Transverse colon (tissue), 4 donors: ENCODE measurements around the gene P2RX7.

Experiments used
- EP300 ChIP-seq: sonication (generic); formaldehyde crosslinking; IDR thresholded peaks from one replicate; pipeline ENCODE4 v1.6.1; 2017; ENCODE audit warnings: antibody characterized with exemption, low read depth
- POLR2A ChIP-seq: fragments of 450-650 bp; IDR thresholded peaks from one replicate; pipeline ENCODE4 v1.6.1; 2016; ENCODE audit warnings: antibody characterized with exemption, mild to moderate bottlenecking, moderate library complexity
- POLR2AphosphoS5 ChIP-seq, 3 donors: sonication (generic); formaldehyde crosslinking; IDR thresholded peaks; one replicate each; pipeline ENCODE4 v1.6.1; 2016; ENCODE audit warnings: antibody characterized with exemption in 3 of 3
- TF ChIP-seq, protein P1 (sequence below), 5 experiments: fragments of 200-600 bp in 3 of 5; fragments of 450-650 bp in 2 of 5; sonication (generic) in 3 of 5; IDR thresholded peaks; 1 replicate in 2 of 5; 2 replicates in 3 of 5; pipeline ENCODE4 v1.5.1; 2016 to 2017; ENCODE audit warnings: antibody characterized with exemption in 5 of 5, inconsistent platforms in 3 of 5, mild to moderate bottlenecking in 2 of 5, moderate library complexity in 1 of 5

DNA sequence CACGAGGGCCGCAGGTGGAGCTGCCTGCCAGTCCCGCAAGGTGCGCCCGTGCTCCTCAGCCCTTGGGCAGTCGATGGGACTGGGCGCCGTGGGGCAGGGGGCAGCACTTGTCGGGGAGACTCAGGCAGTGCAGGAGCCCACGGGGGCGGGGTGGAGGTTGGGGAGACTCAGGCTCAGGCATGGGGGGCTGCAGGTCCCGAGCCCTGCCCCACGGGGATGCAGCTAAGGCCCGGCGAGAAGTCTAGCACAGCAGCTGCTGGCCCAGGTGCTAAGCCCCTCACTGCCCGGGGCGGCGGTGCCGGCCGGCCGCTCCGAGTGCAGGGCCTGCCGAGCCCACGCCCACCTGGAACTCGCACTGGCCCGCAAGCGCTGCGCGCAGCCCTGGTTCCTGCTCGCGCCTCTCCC lies 39.2 kb upstream of the P2RX7 start:
- TF ChIP-seq, protein P1, sequence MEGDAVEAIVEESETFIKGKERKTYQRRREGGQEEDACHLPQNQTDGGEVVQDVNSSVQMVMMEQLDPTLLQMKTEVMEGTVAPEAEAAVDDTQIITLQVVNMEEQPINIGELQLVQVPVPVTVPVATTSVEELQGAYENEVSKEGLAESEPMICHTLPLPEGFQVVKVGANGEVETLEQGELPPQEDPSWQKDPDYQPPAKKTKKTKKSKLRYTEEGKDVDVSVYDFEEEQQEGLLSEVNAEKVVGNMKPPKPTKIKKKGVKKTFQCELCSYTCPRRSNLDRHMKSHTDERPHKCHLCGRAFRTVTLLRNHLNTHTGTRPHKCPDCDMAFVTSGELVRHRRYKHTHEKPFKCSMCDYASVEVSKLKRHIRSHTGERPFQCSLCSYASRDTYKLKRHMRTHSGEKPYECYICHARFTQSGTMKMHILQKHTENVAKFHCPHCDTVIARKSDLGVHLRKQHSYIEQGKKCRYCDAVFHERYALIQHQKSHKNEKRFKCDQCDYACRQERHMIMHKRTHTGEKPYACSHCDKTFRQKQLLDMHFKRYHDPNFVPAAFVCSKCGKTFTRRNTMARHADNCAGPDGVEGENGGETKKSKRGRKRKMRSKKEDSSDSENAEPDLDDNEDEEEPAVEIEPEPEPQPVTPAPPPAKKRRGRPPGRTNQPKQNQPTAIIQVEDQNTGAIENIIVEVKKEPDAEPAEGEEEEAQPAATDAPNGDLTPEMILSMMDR (IDR thresholded peaks at IDR 0.05) = no peak
- TF ChIP-seq POLR2A (no peak), POLR2AphosphoS5 (IDR thresholded peaks at IDR 0.05) (no peak), EP300 (no peak)
